ENCODE results near the gene ZSCAN23.

- no peak for TF ChIP-seq SP2 (IDR thresholded peaks at IDR 0.05; ENCODE audit: low read length)
- TF ChIP-seq MAX (IDR thresholded peaks at IDR 0.05) = no peak; the same call in 1 of the 2 replicates
- TF ChIP-seq TAF1 (IDR thresholded peaks at IDR 0.05; ENCODE audit: low read depth, low read length) = no peak
- no peak for TF ChIP-seq TBP (IDR thresholded peaks at IDR 0.05; ENCODE audit: low read depth, low read length)
- no peak for TF ChIP-seq CTCF (IDR thresholded peaks at IDR 0.05; ENCODE audit: control extremely low read depth in 1 of 3, insufficient read depth in 1 of 3, low read depth in 1 of 3, low read length in 3 of 3)
- TF ChIP-seq CHD2 (IDR thresholded peaks at IDR 0.05; ENCODE audit: low read length) = no peak
- no peak for TF ChIP-seq EZH2 (IDR thresholded peaks at IDR 0.05; ENCODE audit: low read depth, low read length, severe bottlenecking)
- no peak for TF ChIP-seq RFX5 (IDR thresholded peaks at IDR 0.05; ENCODE audit: borderline replicate concordance, low read depth, low read length)
- TF ChIP-seq SP1 (IDR thresholded peaks at IDR 0.05; ENCODE audit: low read depth, low read length) = no peak
- no peak for TF ChIP-seq ATF2 (IDR thresholded peaks at IDR 0.05; ENCODE audit: low read length)
- no peak for TF ChIP-seq EP300 (IDR thresholded peaks at IDR 0.05; ENCODE audit: borderline replicate concordance in 1 of 2, low read depth in 2 of 2, low read length in 2 of 2)
These were observed 47.1 kb upstream of the ZSCAN23 start for GRCh38 chr6:28490205-28490890.

All from H1 (cell line).